ENCODE results near the gene DHRSX.

DNA sequence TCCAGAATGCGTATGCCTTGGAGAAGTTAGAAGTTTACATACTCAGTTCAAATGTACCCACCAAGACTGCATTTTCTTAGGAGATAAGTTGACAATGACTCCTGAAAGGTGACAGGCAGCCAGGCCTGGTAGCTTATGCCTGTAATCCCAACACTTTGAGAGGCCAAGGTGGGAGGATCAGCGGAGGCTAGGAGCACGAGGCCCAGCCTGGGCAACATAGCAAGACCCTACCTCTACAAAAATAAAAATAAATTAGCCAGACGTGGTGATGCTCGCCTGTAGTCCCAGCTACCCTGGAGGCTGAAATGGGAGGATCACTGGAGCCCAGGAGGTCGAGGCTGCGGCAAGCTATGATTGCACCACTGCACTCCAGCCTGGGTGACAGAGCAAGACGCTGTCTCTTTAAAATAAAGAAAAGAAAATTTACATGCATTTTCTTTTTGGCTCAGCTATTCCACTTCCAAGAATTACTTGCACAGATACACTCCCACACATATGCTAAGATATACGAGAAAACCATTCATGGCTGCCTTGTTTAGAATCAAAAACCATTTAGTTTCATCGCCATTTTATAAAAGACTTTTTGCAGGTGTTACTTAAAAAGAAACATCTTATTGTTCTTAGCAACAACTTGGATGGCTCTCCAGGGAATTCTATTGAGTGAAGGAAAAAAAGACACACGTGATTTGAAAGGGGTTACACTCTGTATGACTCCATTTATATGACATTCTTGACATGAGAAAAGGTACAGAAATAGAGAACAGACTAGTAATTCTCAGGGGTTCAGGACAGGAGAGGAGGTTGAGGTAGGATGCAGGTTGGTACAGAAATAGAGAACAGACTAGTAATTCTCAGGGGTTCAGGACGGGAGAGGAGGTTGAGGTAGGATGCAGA lies 66.3 kb downstream of the DHRSX start:
- TF ChIP-seq POLR2A (IDR thresholded peaks at IDR 0.05) (no peak), CTCF (IDR thresholded peaks at IDR 0.05) (no peak), POLR2AphosphoS5 (IDR thresholded peaks at IDR 0.05) (no peak)

All from breast epithelium (tissue), 3 donors.